Amygdala (tissue), 56 donors: Measurements from ENCODE around the gene MTHFD1L.

Experiments used
- DNase-seq, 56 donors: peaks; one replicate each; lab custom pipeline; 2025; lab: John Stamatoyannopoulos, UW

MTHFD1L gene

DNA sequence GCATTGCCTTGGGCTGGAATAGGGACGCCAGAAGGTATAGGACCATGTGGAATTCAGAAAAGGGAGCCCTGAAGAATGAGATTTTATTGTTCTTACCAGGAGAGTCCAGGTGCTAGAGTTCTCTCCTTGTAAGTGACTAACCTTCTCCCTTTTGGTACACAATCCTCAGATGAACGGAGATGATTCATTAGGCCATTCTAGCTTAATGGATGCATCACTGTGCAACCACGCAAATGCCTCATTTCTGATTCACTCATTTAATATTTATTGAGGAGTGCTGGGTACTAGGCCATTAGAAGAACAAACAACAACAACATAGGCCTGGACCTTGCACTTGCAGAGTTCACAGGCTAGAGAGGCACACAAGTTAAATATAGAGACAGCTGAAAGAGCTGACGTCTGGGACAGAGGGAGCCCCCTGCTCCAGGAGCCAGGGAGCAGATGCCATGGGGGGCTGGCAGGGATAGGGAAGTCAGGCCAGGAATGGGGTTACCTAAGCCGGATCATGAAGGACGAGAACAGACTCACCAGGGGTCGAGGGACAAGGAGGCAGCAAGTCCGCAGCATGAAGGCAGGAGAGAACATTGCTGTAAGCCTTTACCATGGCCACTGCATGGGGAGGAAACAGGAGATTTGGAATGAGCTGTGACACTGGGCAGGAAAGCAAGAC is 194.7 kb downstream of the MTHFD1L start:
- no peak for DNase-seq

DNA sequence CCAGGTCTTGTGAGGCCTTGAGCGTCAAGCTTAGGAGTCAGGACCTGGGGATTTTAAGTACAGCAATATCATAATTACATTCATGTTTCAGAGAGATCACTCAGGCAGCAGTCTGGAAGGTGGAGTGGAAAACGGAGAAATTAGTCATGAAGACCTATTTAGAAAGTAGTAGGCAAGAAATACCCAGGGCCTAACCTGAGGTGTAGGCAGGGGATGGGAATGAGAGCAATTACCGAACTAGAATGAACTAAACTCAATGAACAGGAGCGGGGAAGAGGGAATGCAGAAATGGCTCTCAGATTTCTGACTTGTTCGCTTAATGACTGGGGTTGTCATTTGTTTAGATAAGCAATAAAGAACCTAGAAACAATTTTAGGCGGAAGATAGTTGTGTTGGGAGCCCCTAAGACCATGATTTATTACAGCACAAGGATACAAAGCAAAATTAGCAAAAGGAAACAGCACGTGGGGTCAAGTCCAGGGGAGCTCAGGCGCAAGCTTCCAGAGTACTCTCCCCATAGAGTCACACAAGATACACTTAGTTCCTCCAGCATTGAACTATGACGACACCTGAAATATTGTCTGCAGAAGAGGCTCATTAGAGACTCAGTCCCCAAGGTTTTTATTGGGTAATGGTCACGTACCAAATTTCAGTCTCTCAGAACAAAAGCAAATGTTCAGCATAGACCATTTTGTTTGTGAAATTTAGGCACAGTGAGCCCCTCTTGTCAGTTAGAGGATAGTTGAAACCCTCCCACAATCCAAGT is 195.4 kb downstream of the MTHFD1L start:
- no peak for DNase-seq

DNA sequence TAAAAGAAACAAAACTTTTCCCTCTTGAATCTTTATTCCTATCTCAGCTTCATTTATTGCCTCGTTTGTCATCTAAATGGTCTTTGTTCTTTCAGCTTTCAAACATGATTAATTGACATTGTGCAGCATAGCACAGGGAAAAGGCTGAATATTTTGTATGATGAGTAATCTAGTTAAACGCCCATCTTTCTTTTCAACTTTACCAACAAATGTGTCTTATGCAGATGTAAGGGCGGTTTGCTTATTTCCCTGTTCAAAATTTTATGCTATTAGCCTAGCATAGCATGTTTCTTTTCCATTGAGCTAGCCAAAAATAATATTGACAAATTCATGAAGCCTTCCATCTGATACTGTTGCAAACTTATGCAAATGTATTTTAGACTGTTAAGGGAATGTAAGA is 197.8 kb downstream of the MTHFD1L start:
- DNase-seq = no peak

DNA sequence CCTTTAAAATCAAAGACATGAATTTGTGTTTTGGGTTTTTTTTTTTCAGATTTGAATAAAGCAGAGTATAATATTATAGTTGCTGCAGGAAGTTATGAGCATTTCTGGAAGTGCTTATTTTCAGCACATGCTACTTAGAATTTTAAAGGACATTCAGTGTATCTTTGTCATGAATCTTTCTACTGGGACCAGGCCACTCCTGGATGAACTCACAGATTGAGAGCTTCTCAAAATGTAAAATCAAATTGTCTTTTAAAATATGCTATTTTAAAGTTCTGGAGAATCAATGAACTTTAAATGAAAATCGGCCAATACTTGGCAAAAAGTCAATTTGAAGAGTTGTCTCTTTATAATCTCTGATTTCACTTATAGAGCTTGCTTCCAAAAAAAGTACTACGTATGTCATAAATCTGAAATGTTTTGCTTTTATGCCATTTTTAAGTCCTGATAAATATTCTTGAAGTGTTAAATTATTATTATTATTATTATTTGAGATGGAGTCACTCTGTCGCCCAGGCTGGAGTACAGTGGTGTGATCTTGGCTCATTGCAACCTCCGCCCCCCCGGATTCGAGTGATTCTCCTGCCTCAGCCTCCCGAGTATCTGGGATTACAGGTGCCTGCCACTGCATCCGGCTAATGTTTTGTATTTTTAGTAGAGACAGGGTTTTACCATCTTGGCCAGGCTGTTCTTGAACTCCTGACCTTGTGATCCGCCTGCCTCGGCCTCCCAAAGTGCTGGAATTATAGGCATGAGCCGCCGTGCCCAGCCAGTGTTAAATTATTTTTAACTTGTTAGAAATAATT is 198.5 kb downstream of the MTHFD1L start:
- no peak for DNase-seq

DNA sequence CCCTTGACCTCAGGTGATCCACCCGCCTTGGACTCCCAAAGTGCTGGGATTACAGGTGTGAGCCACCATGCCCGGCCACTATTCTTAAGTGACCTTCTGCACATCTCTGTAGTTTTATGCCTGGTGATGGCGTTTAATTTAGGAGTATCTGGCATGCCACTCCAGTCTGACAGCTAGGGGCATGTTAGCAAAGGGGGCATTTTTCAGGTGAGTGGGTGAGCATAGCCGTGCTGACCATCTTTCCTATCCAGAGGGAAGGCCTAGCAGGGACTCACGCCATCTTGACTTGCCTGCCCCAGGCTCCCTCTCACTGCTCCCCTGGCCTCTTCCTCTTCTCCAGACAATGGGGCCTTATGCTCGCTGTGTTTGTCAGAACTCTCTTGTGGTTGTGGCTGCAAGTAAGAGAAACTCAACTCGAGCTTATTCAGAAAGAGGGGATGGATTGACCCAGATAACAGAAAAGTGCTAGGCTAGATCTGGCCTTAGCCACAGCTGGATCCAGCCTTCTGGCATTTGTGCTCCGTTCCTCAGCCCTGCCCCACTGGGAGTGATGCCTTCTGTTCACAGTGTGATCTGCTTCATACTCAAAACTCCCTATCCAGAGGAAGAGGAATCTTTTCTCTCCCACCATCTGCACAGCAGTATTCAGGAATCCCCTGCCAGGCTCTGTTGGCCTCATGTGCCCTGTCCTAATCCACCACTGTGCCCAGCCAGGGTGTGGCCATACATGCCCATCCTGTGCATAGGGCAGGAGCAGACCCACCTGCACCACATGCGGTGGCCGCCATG is 199.7 kb downstream of the MTHFD1L start:
- no peak for DNase-seq

DNA sequence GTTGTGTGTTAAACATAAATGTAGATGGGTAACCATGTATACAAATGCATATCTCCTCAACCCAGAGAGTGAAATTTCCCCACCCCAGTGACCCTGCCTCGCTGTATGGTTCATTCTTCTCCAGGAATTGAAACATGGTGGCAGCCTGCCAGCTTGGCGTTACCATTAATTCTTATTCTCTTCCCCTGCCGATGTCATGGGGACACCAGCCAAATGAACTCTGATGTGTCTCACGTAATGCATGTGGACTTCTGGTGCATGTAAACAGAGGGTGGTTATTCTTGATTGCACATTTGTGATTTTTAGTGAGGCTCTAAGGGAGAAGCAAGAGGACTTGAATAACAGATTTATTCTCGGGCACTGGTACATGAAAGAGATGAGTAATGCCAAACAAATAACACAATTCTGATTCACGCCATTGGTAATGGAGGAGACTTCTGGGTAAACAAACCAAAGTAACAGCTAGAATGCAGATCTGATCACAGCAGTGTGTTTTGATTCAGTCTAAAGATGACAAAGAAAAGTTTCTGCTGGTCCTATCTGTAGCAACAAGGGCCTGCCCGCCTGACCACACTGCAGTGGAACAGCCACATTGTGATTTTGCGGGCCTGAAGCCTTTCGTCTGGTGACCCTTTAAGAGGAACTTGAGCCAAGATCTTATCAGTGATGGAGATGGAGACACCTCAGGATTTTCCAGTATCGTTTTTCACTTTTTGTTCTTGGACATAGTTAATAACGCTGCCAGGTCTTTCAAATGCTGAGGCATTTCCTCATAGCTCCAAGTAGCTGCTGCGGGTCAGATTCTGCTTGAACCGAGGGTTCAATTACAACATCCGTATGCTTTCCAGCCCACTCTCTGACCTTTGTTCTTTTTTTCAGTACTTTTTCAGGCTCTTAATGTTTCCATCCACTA is 202.4 kb downstream of the MTHFD1L start:
- peak in 21 of 56 donors; percentile 4 to 92 (median 18) for DNase-seq

DNA sequence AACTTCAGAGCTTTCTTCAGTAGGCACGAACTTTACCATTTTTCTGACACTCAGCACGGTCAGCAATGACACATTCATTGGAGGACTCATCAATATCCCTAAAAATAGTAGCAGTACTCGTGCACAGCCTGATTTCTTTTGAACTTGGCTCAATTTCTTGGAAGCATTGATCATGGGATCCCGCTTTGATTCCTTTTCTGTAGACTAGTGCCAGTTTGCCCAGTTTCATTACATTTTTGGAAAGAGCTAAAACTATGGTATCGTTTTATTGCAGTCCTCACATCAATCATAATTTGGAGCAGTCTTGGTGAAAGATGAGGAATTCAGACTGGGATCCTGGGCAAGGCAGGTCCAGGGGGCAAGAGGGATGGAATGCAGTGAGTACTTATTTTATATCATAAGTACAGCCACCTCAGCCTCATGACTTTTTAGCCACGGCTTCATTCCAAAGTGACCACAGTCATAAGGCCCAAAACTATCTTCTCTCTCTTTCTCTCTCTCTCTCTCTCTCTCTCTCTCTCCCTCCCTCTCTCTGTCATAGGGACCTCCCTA is 203.3 kb downstream of the MTHFD1L start:
- no peak for DNase-seq

DNA sequence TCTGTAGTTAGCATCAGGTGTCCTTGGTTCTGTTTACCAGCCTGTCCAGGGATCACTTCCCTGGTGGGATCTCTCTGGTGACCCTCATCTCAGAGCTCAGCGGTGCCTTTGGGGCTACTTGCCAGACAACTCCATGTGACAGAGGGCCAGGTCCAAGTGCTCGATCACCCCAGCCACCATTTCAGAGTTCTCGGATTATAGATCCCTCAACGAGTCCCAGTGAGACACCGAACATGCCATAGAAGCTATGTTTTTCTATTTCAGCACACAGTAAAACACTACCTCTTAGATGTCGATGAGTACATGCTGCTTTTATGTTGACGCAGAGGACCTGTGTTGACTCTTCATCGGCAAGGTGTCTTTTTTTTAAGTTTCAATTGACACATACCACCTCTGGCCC is 204.1 kb downstream of the MTHFD1L start:
- no peak for DNase-seq

DNA sequence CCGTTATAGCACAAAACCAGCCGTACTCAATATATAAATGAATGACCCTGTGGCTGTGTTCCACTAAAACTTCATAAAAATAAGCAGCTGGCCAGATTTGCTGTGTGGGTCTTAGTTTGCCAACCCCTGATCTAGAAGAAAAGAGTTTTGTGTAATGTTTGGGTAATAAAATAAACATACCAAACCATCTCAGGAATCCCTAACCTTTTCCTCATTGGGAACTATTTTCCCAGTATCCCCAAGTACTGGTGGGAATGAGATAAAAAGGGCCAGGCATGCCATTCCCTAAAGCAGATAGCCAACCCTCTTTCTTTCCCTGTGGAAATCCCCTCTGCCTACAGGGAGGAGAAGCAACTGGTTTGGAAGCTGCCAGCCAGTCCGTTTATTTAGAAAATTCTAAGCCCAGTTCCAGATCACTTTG is 205.1 kb downstream of the MTHFD1L start:
- DNase-seq = no peak

DNA sequence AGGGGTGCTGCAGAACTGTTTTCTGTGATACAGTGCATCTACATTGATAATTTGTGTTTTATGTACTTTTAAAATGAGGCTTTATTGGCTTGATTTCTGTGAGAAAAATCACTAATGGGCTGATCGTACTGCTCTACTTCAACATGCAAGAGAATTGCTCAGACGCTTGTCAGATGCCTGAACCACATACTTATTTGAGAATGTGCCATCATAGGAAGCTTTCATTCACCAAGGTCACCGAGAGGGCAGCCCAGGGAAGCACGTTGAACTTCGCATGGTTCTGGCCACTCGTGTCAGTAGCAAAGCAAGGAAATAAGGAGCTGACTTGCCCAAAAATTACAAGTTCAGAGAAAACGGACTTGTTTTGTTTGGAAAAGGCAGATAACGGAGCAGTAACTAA is 205.8 kb downstream of the MTHFD1L start:
- no peak for DNase-seq

DNA sequence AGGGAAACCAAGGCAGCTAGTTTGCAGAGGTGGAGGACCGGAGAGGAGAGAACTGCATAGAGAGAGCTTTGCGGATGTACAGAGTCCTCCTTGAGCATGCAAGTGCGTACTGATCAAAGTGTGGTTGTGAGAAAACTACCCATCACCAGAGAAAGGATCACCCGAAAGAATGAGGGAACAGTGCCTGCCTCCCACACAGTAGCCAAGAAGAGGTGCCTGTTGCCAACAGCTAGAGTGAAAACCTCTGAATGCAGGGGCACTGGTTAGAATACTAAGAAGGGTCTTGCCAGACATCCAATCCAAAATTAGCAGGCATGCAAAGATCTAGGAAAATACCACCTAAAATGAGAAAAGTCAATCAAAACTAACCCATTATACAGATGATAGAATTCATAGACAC is 207.6 kb downstream of the MTHFD1L start:
- DNase-seq = peak in 4 of 56 donors; percentile 5 to 24 (median 12)

DNA sequence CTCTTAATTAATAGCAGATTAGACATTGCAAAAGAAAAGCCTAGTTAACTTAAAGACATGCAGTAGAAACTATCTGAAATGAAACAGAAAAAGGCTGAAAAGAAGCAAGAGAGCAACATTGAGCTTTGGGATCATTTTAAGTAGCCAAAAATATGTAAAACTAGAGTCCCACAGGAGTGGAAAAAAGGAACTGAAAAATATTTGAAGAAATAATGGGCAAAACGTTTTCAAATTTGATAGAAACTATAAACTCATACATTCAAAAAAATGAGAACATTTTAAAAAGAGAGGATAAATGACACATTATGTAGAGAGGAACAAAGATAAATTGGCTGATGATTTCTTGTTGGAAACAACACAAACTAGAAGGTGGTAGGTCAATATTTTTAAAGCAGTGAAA is 208.2 kb downstream of the MTHFD1L start:
- no peak for DNase-seq

DNA sequence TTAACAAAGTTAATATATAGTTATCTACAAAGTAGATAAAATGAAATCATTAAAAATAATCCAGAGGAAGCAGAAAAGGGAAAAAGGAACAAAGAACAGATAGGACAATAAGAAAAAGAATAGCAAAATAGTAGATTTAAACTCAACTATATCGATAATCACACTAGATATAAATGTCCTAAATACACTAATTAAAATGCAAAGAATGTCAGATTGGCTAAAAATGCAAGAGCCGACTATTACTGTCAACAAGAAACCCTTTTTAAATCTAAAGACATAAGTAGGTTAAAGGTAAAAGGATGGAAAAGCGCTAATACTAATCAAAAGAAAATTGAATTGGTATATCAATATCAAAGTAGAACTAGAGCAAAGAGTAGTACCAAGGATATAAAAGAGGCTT is 209.5 kb downstream of the MTHFD1L start:
- no peak for DNase-seq

DNA sequence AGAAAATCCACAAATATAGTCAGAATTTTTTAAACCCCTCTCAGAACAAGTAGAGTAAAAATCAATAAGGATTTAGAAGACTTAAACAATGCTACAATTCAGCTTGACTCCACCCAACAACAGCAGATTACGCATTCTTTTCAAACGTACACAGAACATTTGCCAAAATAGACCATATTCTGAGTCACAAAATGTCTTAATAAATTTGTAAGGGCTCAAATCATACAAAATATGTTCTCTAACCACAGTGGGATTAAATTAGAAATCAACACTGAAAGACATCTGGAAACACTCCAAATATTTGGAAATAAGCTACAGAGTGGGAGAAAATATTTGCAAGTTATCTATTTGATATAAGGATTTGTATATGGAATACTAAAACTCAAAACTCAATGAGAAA is 210.0 kb downstream of the MTHFD1L start:
- no peak for DNase-seq

DNA sequence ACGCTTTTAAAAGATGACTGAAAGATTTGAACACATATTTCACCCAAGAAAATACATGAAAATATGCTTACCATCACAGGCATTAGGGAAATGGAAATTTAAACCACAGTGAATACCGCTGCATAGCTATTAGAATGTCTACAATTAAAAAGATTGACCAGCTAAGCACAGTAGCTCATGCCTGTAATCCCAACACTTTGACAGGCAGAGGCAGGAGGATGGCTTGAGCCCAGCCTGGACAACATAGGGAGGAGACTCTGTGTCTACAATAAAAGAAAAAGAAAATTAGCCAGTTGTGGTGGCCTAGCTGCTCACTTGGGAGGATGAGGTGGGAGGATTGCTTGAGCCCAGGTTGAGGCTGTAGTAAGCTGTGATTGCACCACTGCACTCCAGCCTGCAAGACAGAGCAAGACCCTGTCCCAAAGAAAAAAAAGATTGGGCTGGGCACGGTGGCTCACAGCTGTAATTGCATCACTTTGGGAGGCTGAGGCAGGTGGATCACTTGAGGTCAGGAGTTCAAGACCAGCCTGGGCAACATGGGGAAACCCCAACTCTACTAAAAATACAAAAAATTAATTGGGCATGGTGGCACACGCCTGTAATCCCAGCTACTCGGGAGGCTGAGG is 210.5 kb downstream of the MTHFD1L start:
- DNase-seq = no peak

DNA sequence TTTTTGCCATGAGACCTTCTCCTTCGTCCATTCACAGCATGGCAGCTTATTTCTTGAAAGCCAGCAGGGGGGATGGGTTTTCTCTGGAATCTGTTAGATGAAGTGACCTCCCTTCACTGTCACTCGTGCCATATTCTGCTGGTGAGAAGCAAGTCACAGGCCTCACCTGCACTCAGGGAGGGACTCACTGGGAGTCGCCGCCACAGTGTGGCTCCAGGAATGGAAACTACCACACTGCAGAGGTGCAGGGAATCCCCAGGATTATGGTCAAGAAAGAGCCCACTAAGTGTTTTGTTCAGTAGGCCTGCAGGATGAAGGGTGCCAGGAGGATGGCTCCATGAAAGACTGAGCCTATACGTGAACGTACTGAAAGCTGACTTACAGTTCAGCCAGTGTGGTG is 213.2 kb downstream of the MTHFD1L start:
- DNase-seq = no peak

DNA sequence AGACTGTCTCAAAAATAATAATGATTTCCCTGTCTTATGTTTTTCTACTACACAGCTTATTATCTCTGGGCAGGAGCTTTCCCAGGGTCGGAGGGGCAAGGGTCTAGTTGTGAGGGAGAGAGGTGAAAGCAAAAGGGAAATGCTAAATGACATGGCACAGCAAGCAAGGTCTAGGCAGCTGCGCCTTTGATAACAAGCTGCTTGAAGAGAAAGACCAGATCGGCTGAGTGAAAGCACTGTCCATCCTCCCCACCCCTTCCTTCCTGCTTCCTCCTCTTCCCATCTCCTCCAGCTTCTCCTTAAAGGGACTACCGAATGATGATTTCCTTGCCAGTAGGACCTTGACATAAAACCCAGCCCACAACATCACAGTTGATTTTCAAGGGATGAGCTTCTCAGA is 216.2 kb downstream of the MTHFD1L start:
- DNase-seq = no peak

DNA sequence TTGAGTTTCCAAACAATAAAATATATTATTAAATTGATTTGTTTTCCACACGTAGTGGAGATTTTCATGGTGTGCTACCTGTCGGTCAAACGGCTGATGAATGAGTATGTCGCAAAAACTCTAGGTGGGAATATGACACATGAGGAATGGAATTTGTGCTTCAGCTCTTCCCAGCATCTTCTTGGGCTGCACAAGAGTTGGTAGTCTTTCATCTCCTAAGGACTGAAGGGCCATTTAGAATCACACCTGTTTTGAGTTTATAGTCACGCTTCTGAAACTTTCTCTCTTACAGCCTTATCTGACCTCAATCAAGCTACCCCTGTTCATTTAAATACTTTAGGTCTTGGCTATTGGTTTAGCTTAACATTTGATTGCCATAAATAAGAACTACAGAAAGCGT is 216.6 kb downstream of the MTHFD1L start:
- no peak for DNase-seq

DNA sequence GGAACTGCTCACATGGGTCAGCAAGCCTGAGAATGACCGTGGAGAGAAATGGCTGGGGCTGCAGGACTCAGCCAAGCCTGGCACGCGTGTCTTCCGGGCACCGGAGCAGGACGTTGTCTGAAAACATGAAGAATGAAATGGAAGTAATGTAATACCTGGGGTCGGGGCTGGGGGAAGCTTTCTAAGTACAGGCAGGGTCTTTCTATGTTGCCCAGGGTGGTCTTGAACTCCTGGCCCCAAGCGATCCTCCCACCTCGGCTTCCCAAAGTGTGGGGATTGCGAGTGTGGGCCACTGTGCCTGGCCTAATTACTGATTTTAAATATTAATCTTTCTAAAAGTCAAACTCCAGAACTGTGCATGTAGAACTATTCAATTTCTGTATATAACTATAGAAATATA is 218.8 kb downstream of the MTHFD1L start:
- no peak for DNase-seq
